CD14-positive monocyte (primary cell): ENCODE data around the gene PNPLA4. TPM values are rescaled to one million over a fixed set of nuclear protein-coding genes. Genes with fewer than 3 reads are reported as not detected.

Experiments used
- DNase-seq, 3 donors: peaks; one replicate each; pipeline ENCODE4 v3.0.0-alpha.2; 2011 to 2022
- H2AFZ ChIP-seq: 2 replicates; pipeline ENCODE4 v1.6.0; 2012; ENCODE audit warnings: mild to moderate bottlenecking, low read depth, low read length, inconsistent platforms; ENCODE audit not compliant: insufficient read depth, poor library complexity, severe bottlenecking
- H3K27ac ChIP-seq, 2 donors: 1 replicate in 1 of 2; 2 replicates in 1 of 2; pipeline ENCODE4 v1.5.1; 2012 to 2013; ENCODE audit warnings: low read length in 2 of 2, control low read depth in 1 of 2, inconsistent platforms in 1 of 2, low read depth in 1 of 2, mild to moderate bottlenecking in 1 of 2
- H3K27me3 ChIP-seq, 2 donors: one replicate each; pipeline versions ENCODE4 v1.6.0 to v1.6.1; 2011 to 2013; ENCODE audit warnings: low read length in 2 of 2; ENCODE audit not compliant: control insufficient read depth in 2 of 2, insufficient read depth in 2 of 2
- H3K36me3 ChIP-seq, 2 donors: replicated peaks in 1 of 2; 1 replicate in 1 of 2; 2 replicates in 1 of 2; pipeline versions ENCODE4 v1.5.1 to v1.6.1; 2012 to 2013; ENCODE audit warnings: low read length in 2 of 2, control low read depth in 1 of 2, inconsistent platforms in 1 of 2, mild to moderate bottlenecking in 1 of 2; ENCODE audit not compliant: insufficient read depth in 2 of 2, control insufficient read depth in 1 of 2
- H3K4me1 ChIP-seq, 2 donors: 1 replicate in 1 of 2; 2 replicates in 1 of 2; pipeline versions ENCODE4 v1.5.1 to v1.6.1; 2012 to 2013; ENCODE audit warnings: low read length in 2 of 2, control low read depth in 1 of 2, inconsistent platforms in 1 of 2, mild to moderate bottlenecking in 1 of 2, moderate library complexity in 1 of 2; ENCODE audit not compliant: insufficient read depth in 2 of 2, control insufficient read depth in 1 of 2
- H3K4me2 ChIP-seq: replicated peaks from 2 replicates; pipeline ENCODE3; 2012; ENCODE audit warnings: low read length, moderate library complexity, mild to moderate bottlenecking; ENCODE audit not compliant: poor library complexity, severe bottlenecking; ENCODE audit errors: extremely low read depth
- H3K4me3 ChIP-seq, 3 experiments: fragments of 200-600 bp in 1 of 3; sonication (generic) in 1 of 3; replicated peaks in 1 of 3; 1 replicate in 2 of 3; 2 replicates in 1 of 3; pipeline ENCODE4 v1.5.1; 2011 to 2013; ENCODE audit warnings: low read length in 3 of 3, mild to moderate bottlenecking in 3 of 3, control low read depth in 2 of 3, low read depth in 2 of 3, inconsistent platforms in 1 of 3, moderate library complexity in 1 of 3
- H3K79me2 ChIP-seq: 2 replicates; pipeline ENCODE4 v1.6.0; 2012; ENCODE audit warnings: mild to moderate bottlenecking, control low read depth, inconsistent platforms, low read length, moderate library complexity; ENCODE audit not compliant: insufficient read depth
- H3K9ac ChIP-seq: 2 replicates; pipeline ENCODE4 v1.6.0; 2017; ENCODE audit warnings: low read length, mild to moderate bottlenecking; ENCODE audit not compliant: insufficient read depth, poor library complexity, severe bottlenecking
- H3K9me3 ChIP-seq, 2 donors: replicated peaks in 1 of 2; 1 replicate in 1 of 2; 2 replicates in 1 of 2; pipeline versions ENCODE4 v1.5.1 to v1.6.1; 2012 to 2013; ENCODE audit warnings: low read length in 2 of 2, control low read depth in 1 of 2; ENCODE audit not compliant: control insufficient read depth in 1 of 2, insufficient read depth in 1 of 2
- H4K20me1 ChIP-seq: 2 replicates; pipeline ENCODE4 v1.6.0; 2012; ENCODE audit warnings: mild to moderate bottlenecking, low read length, control low read depth, moderate library complexity; ENCODE audit not compliant: insufficient read depth
- H3K27ac Mint-ChIP-seq, 7 donors: one replicate each; pipeline ENCODE4 v1.8.0; 2020; ENCODE audit warnings: mild to moderate bottlenecking in 7 of 7, mixed read lengths in 7 of 7, moderate library complexity in 6 of 7, inconsistent platforms in 2 of 7
- H3K27me3 Mint-ChIP-seq, 3 donors: one replicate each; pipeline ENCODE4 v1.8.0; 2021 to 2022; ENCODE audit warnings: low read depth in 3 of 3, mild to moderate bottlenecking in 3 of 3, mixed read lengths in 3 of 3, moderate library complexity in 3 of 3, inconsistent platforms in 1 of 3
- H3K36me3 Mint-ChIP-seq, 2 donors: one replicate each; pipeline ENCODE4 v1.8.0; 2020; ENCODE audit warnings: mixed read lengths in 2 of 2, inconsistent platforms in 1 of 2, mild to moderate bottlenecking in 1 of 2
- H3K4me1 Mint-ChIP-seq: one replicate; pipeline ENCODE4 v1.8.0; 2020; ENCODE audit warnings: mild to moderate bottlenecking, mixed read lengths
- H3K4me3 Mint-ChIP-seq, 2 donors: one replicate each; pipeline ENCODE4 v1.8.0; 2020; ENCODE audit warnings: mild to moderate bottlenecking in 2 of 2, mixed read lengths in 2 of 2, moderate library complexity in 1 of 2
- H3K9me3 Mint-ChIP-seq, 7 donors: one replicate each; pipeline ENCODE4 v1.8.0; 2020 to 2022; ENCODE audit warnings: mixed read lengths in 7 of 7, mild to moderate bottlenecking in 6 of 7, moderate library complexity in 6 of 7, inconsistent platforms in 2 of 7
- CTCF ChIP-seq: fragments of 200-600 bp; IDR thresholded peaks from one replicate; pipeline ENCODE4 v1.8.0; 2022; ENCODE audit warnings: antibody characterized with exemption, mild to moderate bottlenecking
- WGBS: methylation state at CpG from one replicate; pipeline ENCODE4 v1.1.5; 2013; ENCODE audit warnings: missing lambda C conversion rate; ENCODE audit not compliant: insufficient coverage; 5-methylcytosine and 5-hydroxymethylcytosine counted together
- intact Hi-C, 2 donors: fragments of 100-400 bp; cut with micrococcal nuclease; formaldehyde crosslinking; loops; one replicate each; pipeline versions ENCODE4 v1.15.0 to v1.15.1; 2023
- polyA plus RNA-seq, 3 donors: library from polyadenylated mRNA; depleted of rRNA in 1 of 3; unstranded in 2 of 3; stranded (reverse) in 1 of 3; fragments of 300-500 nt in 2 of 3; fragments of >200 nt in 1 of 3; fragmentation: Illumina TruSeq in 2 of 3; gene quantifications; 1 replicate in 2 of 3; 2 replicates in 1 of 3; pipeline ENCODE4 v1.2.3, GENCODE V29; 2012 to 2021

PNPLA4 gene
- polyA plus RNA-seq, 3 donors, result 7.1 to 21.5 (median 14.4) TPM

GRCh38 chrX:7946960-7947359 lies 19.7 kb upstream of the PNPLA4 start:
- H3K27ac ChIP-seq, result no peak overlapping the region
- H3K9me3 ChIP-seq, result no peaks in the 10 kb centered on the region
- no peaks in the 10 kb centered on the region for H3K4me1 ChIP-seq
- H3K79me2 ChIP-seq, result no peaks in the 10 kb centered on the region
- no peaks in the 10 kb centered on the region for H3K27me3 ChIP-seq
- no peaks in the 10 kb centered on the region for H4K20me1 ChIP-seq
- Mint-ChIP-seq H3K27ac (no peak overlapping the region), H3K27me3 (peaks cover 0 to 3% (median 0%) of the 10 kb centered on the region in 3 donors), H3K9me3 (no peaks in the 10 kb centered on the region), H3K4me3 (no peak overlapping the region), H3K36me3 (no peaks in the 10 kb centered on the region), H3K4me1 (no peaks in the 10 kb centered on the region)
- H2AFZ ChIP-seq, result no peak overlapping the region
- H3K4me3 ChIP-seq, result no peak overlapping the region
- TF ChIP-seq CTCF, result no peak
- no peaks in the 10 kb centered on the region for H3K36me3 ChIP-seq
- intact Hi-C loops, result no loop called here
- no peak for DNase-seq
- no peak overlapping the region for H3K4me2 ChIP-seq
- no peak overlapping the region for H3K9ac ChIP-seq
- no CpG with 5 or more reads among the region's 2 CpGs for WGBS

- no peak overlapping the region for H3K4me3 Mint-ChIP-seq
- H3K27ac Mint-ChIP-seq, result no peak overlapping the region
- H3K36me3 ChIP-seq, result no peaks in the 10 kb centered on the region
- H3K9me3 ChIP-seq, result no peaks in the 10 kb centered on the region
- H3K9ac ChIP-seq, result no peak overlapping the region
- H3K4me2 ChIP-seq, result no peak overlapping the region
- H3K4me1 Mint-ChIP-seq, result no peaks in the 10 kb centered on the region
- no peak overlapping the region for H3K27ac ChIP-seq
- DNase-seq, result no peak
- intact Hi-C loops, result no loop called here
- TF ChIP-seq CTCF, result no peak
- H3K4me1 ChIP-seq, result no peaks in the 10 kb centered on the region
- WGBS, result no CpG with 5 or more reads among the region's 6 CpGs
- H3K9me3 Mint-ChIP-seq, result no peaks in the 10 kb centered on the region
- H3K27me3 ChIP-seq, result no peaks in the 10 kb centered on the region
- H3K79me2 ChIP-seq, result no peaks in the 10 kb centered on the region
- no peak overlapping the region for H3K4me3 ChIP-seq
- peaks cover 0 to 3% (median 0%) of the 10 kb centered on the region in 3 donors for H3K27me3 Mint-ChIP-seq
- H2AFZ ChIP-seq, result no peak overlapping the region
- no peaks in the 10 kb centered on the region for H3K36me3 Mint-ChIP-seq
- no peaks in the 10 kb centered on the region for H4K20me1 ChIP-seq
Measured at GRCh38 chrX:7943600-7944245, 16.5 kb upstream of the PNPLA4 start.
